Suprapubic skin (tissue), 3 donors: ENCODE results near the gene BEX2.

Source experiments
- CTCF ChIP-seq, 2 donors: fragments of 200-600 bp in 1 of 2; fragments of 450-650 bp in 1 of 2; sonication (generic) in 1 of 2; IDR thresholded peaks; one replicate each; pipeline ENCODE4 v1.5.1; 2016 to 2019; ENCODE audit warnings: antibody characterized with exemption in 2 of 2, mild to moderate bottlenecking in 1 of 2, moderate library complexity in 1 of 2
- EP300 ChIP-seq: sonication (generic); formaldehyde crosslinking; IDR thresholded peaks from one replicate; pipeline ENCODE4 v1.6.1; 2017; ENCODE audit warnings: antibody characterized with exemption

GRCh38 chrX:103311399-103311780 is 600 bp upstream of the BEX2 start:
- TF ChIP-seq CTCF (IDR thresholded peaks at IDR 0.05) (no peak), EP300 (no peak)
